Chondrocyte (in vitro differentiated cells): ENCODE results near the gene ZBTB40. TPM values are rescaled to one million over a fixed set of nuclear protein-coding genes. Genes with fewer than 3 reads are reported as not detected.

ENCODE experiments used
- DNase-seq: peaks from one replicate; pipeline ENCODE4 v3.0.0; 2021; ENCODE audit warnings: mixed read lengths, low spot score
- H3K27ac Mint-ChIP-seq: one replicate; pipeline ENCODE4 v1.8.0; 2021; ENCODE audit warnings: mild to moderate bottlenecking, moderate library complexity, mixed read lengths; ENCODE audit not compliant: unreplicated experiment
- H3K27me3 Mint-ChIP-seq: 2 replicates; pipeline ENCODE4 v1.8.0; 2021; ENCODE audit warnings: low read depth, mixed read lengths
- H3K36me3 Mint-ChIP-seq: 2 replicates; pipeline ENCODE4 v1.8.0; 2021; ENCODE audit warnings: low read depth, mixed read lengths
- H3K4me1 Mint-ChIP-seq: 2 replicates; pipeline ENCODE4 v1.8.0; 2021; ENCODE audit warnings: low read depth, mild to moderate bottlenecking, mixed read lengths
- H3K4me3 Mint-ChIP-seq: one replicate; pipeline ENCODE4 v1.8.0; 2021; ENCODE audit warnings: mild to moderate bottlenecking, moderate library complexity, mixed read lengths; ENCODE audit not compliant: unreplicated experiment
- H3K9me3 Mint-ChIP-seq: 2 replicates; pipeline ENCODE4 v1.8.0; 2021; ENCODE audit warnings: low read depth, mixed read lengths
- CTCF ChIP-seq: fragments of 200-600 bp; sonication (generic); IDR thresholded peaks from 2 replicates; pipeline ENCODE4 v1.5.0; 2021; ENCODE audit warnings: antibody characterized with exemption, mild to moderate bottlenecking, moderate library complexity
- total RNA-seq: library from RNA; stranded (reverse); gene quantifications from 3 replicates; pipeline ENCODE4 v1.2.1, GENCODE V29; 2021

ZBTB40 gene
- total RNA-seq, 1 donor from 2014 or later: 16.3 TPM

GRCh38 chr1:22530715-22531114, 79.1 kb downstream of the ZBTB40 start:
- Mint-ChIP-seq H3K4me1 (no peaks in the 10 kb centered on the region), H3K4me3 (no peak overlapping the region), H3K9me3 (no peaks in the 10 kb centered on the region), H3K36me3 (peaks cover 8% of the 10 kb centered on the region), H3K27me3 (no peaks in the 10 kb centered on the region), H3K27ac (no peak overlapping the region)
- TF ChIP-seq CTCF: no peak
- DNase-seq: no peak

- no peak for TF ChIP-seq CTCF
- Mint-ChIP-seq H3K4me3 (no peak overlapping the region), H3K27me3 (no peaks in the 10 kb centered on the region), H3K27ac (no peak overlapping the region), H3K36me3 (peaks cover 5% of the 10 kb centered on the region), H3K9me3 (no peaks in the 10 kb centered on the region), H3K4me1 (no peaks in the 10 kb centered on the region)
- no peak for DNase-seq
Observed at GRCh38 chr1:22531251-22531650, 79.6 kb downstream of the ZBTB40 start.

GRCh38 chr1:22533244-22533895, 81.7 kb downstream of the ZBTB40 start:
- Mint-ChIP-seq H3K4me1 (no peaks in the 10 kb centered on the region), H3K36me3 (no peaks in the 10 kb centered on the region)

GRCh38 chr1:22534951-22535350, 83.3 kb downstream of the ZBTB40 start:
- DNase-seq: no peak
- no peaks in the 10 kb centered on the region for H3K27me3 Mint-ChIP-seq
- no peak overlapping the region for H3K4me3 Mint-ChIP-seq
- H3K27ac Mint-ChIP-seq: no peak overlapping the region
- peaks cover under 1% of the 10 kb centered on the region for H3K4me1 Mint-ChIP-seq
- H3K36me3 Mint-ChIP-seq: no peaks in the 10 kb centered on the region
- H3K9me3 Mint-ChIP-seq: no peaks in the 10 kb centered on the region
- TF ChIP-seq CTCF: no peak

More at GRCh38 chr1:22533244-22533895, 81.7 kb downstream of the ZBTB40 start:
- Mint-ChIP-seq H3K27ac (no peak overlapping the region), H3K27me3 (no peaks in the 10 kb centered on the region), H3K4me3 (no peak overlapping the region), H3K9me3 (no peaks in the 10 kb centered on the region)
- no peak for TF ChIP-seq CTCF
- DNase-seq: no peak

GRCh38 chr1:22535399-22535798, 83.7 kb downstream of the ZBTB40 start:
- H3K4me3 Mint-ChIP-seq: no peak overlapping the region
- no peak overlapping the region for H3K27ac Mint-ChIP-seq
- no peaks in the 10 kb centered on the region for H3K36me3 Mint-ChIP-seq
- no peak for TF ChIP-seq CTCF
- peaks cover 5% of the 10 kb centered on the region for H3K4me1 Mint-ChIP-seq
- no peak for DNase-seq
- H3K27me3 Mint-ChIP-seq: no peaks in the 10 kb centered on the region
- H3K9me3 Mint-ChIP-seq: no peaks in the 10 kb centered on the region
